Measurements from ENCODE around the gene MYCBP2.
"Not testable (repeated sequence)": the region's sequence is repeated elsewhere in the genome, so short reads cannot be mapped to it uniquely, and the experiment has no call there.

MYCBP2 gene

DNA sequence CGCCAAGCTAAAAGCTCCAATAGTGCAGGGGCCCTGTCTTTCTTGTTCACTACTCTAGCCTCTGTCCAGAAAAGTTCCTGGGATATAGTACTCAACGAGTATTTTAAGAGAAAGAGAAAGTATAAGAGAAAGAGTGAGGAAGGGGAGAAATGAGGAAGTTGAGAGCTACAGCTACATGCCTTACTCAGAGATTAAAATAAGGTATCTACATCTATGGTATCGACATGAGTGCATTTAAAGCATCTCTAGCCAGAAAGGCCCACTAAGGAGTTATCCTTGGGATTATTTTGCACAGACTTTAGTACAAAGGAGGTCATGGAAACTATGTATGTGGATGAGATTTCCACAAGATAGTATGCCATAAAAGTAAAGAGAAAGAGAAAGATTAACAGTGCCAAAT, 28.5 kb downstream of the MYCBP2 start:
- peak; percentile 52 for DNase-seq

DNA sequence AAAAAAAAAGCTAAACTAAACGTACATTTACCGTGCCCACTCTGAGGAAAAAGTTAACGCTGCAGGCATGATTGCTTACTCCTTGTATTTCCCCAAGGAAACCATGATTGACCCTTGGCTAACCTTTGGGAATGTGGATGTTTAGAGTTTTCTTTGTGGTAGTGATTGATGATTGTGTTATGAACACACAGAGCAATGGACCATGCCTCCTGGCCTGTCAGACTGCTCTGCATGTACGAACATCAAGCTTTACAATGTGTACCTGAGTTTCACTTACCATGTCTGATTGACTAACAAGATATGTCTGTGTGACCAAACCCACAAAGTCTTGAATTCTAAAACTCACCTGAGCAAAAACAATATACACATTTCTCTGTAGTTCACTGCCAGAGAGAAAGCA, 35.1 kb downstream of the MYCBP2 start:
- DNase-seq: no peak

DNA sequence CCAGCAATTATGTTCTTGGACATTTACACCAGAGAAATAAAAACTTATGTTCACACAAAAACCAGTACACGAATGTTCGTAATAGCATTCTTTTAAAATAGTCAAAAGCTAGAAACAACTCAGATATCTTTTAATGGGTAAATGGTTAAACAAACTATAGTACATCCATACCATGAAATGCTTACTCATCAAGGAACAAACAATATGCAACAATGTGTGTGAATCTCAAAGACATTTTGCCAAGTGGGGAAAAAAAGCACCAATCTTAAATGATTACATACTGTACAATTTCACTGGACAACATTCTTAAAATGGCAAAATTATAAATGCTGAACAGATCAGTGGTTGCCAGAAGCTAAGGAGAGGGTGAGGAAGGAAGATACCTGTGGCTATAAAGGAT, 36.6 kb downstream of the MYCBP2 start:
- DNase-seq: no peak

DNA sequence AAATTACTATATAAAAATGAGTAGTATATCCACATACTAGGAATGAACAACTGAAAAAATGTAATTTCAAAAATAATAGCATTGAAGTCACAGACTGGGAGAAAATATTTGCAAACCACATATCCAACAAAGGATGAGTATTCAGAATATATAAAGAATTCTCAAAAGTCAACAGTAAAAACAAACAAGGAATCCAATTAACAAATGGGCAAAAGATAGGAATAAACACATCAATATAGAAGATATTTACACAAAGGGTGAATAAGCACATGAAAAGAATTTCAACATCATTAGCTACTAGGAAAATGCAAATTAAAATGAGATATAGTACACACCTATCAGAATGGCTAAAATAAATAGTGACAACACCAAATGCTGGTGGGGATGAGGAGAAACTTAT, 37.0 kb downstream of the MYCBP2 start:
- DNase-seq: no peak

DNA sequence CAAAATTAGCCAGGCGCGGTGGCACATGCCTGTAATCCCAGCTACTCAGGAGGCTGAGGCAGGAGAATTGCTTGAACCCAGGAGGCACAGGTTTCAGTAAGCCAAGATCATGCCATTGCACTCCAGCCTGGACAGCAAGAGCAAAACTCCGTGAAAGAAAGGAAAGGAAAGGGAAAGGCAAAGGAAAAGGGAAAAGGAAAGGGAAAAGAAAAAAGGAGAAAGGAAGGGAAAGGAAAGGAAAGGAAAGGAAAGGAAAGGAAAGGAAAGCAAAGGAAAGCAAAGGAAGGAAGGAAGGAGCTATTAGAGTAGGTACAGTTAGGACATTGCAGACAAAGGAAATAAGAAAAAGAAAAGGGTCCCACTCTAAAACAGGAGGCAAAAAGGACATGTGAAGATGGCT, 41.3 kb downstream of the MYCBP2 start:
- DNase-seq: not testable (repeated sequence)

DNA sequence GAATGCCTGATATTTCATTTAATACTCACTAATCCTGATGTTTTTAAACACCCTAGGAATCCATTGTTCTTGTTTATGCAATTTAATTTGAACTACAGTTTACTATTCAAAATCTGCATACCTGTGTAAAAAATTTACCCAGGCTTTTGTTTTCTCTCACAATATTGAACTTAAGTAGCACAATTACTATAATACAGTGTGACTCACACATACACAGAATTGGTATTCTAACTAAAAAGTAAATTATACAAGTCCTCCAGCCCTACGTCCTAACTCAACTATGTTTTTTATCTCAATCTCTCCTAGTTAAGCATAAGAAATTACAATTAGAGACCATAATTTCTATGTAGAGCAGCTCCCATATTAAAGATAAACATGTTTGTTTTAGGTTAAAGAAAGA, 41.8 kb downstream of the MYCBP2 start:
- DNase-seq: no peak

DNA sequence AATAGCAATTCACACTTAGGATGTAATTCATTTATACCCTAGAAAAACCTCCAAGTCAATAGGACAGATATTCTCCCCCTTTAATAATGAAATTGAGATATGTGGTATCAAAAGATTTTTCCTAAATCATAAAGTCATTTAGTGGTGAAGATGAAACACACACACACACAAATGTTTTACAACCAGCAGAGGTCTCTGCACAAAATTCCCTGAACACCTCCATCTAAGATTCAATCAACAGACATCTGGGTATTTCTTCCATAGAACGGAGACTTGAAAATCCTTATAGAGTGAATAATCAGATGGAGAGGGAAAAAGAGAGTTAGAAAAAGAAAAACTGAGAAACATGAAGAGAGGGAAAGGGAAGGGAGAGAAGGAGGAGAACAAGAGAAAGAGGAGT, 52.8 kb downstream of the MYCBP2 start:
- DNase-seq: no peak

DNA sequence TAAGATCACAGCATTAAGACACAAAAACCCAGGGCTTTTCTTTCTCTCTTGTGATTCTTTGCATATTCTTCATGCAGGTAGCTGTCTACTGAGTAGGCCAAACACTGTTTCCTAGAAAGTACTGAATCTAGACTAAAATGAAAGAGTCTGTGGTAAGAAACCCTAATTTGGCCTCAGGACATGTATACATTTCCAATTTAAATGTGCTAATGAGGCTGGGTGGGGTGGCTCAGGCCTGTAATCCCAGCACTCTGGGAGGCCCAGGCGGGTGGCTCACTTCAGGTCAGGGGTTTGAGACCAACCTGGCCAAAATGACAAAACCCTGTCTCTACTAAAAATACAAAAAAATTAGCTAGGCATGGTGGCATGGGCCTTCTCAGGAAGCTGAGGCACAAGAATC, 57.8 kb downstream of the MYCBP2 start:
- DNase-seq: no peak

DNA sequence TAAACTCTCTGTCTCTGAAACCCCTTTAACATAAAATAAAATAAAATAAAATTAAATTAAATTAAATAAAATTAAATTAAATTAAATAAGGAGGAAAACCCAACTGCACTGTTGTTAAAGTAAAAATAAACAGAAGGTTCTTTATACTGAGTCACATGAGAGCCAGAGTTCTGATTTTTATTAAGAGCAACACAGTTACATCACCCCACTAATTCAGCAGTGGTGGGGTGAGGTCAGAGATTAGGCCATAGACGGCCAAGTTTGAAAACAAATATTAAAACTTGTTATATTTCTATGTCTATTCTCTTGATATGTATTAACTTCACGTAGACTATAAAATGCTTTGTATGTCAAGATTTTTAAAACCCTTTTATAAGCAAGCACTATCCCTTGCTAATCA, 59.5 kb downstream of the MYCBP2 start:
- no peak for DNase-seq

DNA sequence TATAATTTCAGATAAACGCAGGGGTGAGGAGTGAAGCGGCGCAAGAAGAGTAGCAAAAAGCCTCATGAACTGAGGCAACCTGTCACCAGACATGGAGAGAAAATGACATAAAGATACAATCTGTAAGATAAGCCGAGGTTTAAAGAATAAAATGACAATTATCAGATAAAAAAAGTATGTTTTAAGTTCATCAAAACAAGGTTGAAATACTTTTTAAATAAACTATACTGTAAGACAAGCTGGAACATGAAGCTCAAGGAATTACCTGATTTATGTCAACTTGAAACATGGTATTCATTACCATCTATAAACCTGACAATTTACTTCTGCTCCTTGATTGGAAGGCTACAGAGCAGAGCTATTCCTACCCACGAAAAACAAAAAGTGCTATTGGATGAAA, 61.6 kb downstream of the MYCBP2 start:
- DNase-seq: no peak

DNA sequence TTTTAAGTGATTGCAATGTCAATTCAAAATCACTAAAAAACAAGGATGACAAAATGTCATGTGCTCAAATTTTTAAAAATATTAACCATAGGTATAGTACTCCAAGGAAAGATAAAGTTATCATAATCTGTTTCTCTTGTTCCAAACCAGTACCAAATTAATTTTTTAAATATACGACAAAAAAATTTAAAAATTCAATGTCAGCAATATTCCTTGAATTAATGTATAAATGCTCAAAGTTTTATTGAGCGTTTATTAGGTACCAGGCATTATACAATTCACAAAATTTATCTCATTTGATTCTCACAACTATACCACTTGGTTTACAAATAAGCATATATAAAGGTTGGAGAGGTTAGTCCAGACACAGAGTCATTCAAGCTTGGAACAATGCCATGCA, 64.7 kb downstream of the MYCBP2 start:
- DNase-seq: no peak

DNA sequence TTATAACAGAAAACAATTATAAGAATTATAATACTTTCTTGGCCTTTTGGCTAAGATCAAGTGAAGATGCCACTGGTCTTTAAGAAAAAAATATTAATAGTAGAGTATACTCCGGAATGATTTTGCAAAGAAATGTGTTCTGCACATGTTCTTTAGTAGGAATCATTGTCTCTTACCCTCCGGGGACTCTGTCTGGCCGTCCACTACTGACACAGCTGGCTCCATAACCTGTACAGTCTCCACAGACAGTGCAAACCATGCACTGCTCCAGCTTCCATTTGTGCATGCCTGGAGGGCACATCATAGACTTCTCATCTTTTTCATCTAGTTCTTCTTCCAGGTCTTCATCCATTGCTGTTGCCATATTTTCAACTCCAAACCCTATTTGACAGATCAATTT, 75.9 kb downstream of the MYCBP2 start:
- no peak for DNase-seq

DNA sequence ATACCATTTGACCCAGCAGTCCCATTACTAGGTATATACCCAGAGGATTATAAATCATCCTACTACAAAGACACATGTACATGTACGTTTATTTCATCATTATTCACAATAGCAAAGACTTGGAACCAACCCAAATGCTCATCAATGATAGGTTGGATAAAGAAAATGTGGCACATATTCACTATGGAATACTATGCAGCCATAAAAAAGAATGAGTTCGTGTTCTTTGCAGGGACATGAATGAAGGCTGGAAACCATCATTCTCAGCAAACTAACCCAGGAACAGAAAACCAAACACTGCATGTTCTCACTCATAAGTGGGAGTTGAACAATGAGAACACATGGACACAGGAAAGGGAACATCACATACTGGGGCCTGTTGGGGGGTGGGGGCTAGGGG, 81.7 kb downstream of the MYCBP2 start:
- not testable (repeated sequence) for DNase-seq

DNA sequence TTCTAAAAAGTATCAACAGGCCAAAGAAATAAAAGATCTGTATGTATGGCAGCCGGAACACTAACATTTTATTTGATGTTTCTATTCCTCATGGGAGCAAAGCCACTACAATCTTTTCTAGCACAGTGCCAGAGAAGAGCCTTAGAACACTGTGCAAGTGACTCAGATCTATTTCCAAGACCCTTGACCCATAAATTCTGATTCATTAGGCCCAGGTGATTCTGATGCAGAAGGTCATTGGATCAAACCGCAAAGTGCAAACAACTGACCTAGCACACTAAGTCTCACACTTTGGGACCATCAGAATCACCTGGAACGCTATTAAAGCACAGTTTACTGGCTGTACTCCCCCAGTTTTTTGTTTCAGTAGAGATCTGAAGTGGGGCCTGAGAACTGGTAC, 87.6 kb downstream of the MYCBP2 start:
- no peak for DNase-seq

DNA sequence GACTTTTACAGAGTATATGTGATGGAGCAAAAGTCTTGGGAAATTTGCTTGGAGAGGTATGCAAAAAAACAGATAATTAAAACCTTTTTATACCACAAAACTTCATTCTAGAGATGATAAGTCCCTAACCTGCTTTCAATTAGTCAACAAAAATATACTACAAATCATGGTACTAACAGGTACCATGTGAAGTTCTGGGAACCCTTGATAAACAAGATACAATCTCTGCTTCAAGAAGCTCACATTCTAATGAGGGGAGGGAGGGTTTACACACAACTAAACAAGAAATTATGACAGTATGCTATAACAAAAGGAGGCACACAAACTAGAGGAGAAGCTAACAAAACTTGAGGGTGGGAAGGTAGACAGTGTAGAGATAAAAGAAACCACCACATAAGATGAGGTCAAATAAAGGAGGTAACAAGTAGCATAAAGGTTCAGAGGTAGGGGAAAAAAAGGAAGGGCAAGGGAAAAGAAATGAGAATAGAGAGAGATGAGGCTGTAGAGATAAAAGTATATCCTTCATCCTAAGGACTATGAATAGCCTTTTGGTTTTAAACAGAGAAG, 91.4 kb downstream of the MYCBP2 start:
- no peak for DNase-seq

DNA sequence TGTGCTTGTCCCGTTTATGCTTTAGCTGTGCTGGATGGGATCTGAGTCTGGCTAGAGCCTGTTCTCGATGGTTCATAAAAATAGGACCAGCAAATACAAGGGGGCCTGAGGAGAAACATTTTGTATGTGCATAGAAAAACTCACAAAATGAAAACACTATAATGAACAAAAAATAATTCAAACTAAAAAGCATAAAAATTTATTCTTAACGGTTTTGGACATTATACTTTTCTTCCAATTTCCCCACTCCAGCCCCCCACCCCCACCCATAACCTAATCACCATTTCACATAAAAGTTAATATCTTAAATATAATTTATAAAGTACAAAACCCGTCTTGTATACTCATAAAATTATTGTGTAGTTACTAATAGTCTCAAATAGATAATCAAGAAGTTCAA, 93.7 kb downstream of the MYCBP2 start:
- DNase-seq: no peak

DNA sequence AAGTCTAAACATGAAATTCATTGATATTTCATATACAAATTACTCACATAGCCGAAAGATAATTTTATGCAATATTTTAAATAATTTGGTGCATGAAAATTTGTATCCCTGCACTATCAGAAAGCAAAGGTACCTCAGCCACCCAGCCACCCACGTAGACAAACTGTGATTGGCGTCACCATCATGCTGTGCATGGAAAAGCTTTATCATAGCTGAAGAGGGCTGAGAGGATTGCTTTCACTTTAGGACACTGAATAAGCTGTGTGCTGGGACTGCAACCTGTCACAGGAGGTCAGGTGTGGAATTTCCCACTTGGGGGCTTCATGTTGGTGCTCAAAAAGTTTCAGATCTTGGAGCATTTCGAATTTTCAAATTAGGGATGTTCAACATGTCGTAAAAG, 96.3 kb downstream of the MYCBP2 start:
- no peak for DNase-seq

DNA sequence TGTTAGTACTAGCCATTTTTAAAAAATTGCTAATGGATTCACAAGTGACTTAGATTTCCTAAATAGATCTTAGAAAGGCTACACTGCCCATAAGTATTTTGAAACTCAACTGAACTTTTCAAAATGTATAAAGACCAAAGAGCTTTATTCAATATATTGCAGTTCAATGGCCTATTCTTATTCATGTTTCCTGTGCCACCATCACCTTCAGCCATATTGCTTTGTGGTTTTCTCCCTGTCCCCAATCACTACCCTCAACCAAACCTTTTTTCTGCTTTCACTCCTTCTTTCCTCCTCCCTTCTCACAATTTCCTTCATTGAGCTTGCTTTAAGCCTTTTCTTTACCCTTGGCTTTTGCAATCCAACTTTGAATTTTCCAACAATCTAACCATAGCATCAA, 100.9 kb downstream of the MYCBP2 start:
- DNase-seq: no peak

DNA sequence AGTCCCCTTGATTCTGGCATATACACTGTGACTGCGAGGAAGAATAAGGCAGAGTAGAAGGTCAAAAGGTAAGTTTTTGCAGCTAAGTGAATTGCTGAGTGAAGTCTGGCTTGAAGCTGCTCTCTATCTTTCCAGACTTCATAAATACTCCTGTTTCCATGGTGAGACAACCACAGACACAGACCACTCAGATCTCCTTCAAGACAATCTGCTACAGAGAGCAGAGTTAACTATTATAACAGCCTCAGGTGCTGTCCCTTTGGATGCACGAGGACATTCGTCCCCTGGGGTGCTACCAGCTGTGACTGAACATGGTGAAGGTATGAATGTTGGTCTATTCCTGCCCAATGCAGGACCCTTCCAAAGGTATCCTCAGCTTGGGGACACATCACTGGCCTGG, 104.0 kb downstream of the MYCBP2 start:
- DNase-seq: no peak

DNA sequence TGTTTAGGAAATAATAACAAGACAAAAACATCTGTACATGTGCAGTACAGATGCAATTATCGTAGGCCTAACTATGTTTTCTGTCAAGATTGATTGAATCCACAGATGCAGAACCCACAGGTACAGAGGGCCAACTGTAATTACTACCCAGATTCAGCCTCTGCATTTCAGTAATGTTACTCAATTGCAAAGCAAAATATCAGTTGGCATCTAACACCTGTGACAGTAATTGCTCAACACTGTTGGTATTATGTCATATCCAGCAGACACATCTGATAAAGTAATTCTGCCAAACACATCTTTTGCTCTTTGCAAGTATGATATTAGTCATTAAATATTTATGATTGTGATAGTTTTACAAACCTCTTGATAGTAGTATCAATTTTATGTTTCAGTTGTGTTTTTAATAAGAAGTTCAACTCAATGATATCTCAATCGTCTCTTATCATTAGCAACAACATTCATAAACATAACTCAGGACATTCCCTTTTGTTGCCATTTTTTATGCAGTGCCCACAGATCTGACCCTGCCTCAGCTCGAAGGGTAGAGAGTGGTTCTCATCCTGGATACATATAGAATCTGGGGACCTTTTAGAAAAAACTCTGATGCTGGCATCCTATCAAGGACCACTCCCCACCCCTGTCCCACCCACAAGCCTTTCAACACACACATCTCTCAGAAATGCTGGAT, 104.7 kb downstream of the MYCBP2 start:
- DNase-seq: peak; percentile 32

DNA sequence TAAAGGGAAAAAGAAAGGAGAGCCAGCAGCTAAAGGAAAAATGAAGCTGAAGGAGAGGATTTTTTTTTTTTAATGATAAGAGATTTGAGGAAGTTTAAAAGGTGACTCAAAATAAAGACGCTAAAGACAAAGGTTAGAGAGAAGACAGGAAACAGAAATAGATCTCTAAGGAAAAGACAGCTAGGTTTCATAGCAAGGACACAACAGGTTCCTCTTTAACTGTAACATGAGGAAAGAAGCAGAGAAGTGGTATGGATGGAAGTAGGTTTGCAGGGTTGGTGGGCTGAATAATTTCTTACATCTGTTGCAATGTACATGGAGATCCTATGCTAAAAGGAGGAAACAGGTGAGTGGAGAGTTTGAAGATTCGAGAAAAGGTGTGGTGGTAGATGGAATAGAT, 107.5 kb downstream of the MYCBP2 start:
- DNase-seq: peak; percentile 72

DNA sequence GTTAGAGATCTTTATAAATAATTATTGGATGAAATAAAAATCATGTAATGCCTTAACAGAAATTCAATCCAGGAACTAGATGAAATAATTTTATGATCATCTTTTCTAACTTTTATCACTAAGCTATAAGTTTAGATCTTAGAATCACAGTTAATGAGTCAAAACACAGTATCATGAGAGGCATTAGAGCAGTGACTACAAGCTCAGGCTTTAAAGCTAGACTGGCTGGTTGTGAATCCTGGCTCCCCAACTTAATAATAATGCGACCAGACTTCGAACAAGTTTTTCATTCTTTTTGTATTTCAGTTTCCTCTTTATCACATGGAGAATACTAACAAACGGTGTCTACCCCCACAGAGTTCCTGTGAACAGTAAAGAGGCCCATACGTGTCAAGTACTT, 108.6 kb downstream of the MYCBP2 start:
- DNase-seq: no peak

DNA sequence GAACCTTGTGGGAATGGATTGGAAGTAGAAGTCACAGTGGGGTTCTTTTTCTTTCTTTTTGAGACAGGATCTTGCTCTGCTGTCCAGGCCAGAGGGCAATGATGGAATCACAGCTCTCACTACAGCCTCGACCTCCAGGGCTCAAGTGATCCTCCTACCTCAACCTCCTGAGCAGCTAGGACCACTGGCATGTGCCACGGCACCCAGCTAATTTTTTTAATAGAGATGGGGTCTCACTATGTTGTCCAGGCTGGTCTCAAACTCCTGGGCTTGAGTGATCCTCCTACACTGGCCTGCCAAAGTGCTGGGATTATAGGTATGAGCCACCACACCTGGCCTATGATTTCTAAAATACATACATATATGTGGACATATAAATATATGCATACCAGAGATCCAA, 111.4 kb downstream of the MYCBP2 start:
- DNase-seq: no peak

DNA sequence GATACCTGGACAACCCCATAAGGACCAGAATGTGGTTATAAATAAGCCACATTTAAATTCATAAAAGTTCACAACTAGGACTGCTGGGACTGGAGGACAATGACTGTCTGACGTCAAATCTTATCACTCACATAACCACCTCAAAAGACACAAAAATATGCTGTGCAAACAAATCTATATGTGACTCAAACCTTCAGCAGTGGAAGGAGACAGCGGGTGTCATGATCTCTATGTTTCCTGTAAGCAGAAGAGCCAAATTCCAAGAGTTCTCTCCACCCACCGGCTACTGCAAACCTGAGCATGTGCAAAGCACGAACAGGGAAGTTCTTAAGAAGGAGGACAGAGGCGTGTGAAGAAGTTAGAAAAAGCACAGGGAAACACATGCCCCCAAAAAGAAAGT, 113.2 kb downstream of the MYCBP2 start:
- DNase-seq: no peak

DNA sequence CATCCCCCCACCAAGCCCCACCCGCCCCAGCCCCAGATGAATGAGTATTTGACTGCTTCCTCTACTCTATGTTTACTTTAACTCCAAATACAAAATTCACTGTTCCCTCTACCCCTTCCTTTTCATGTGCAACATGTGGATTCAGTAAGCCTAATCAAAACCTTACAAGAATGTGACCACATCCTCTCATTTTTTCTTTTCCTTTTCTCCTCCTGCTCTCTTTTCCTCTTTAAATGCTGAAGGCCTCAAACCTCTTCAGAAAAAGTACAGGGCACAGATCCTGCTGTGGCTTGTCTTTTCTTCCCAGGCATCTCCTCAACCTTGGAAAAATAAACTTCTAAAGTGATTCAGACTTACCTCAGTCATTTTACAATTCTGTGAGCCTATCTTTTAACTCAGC, 119.0 kb downstream of the MYCBP2 start:
- DNase-seq: no peak

All from GF-D8 (cell line).